ENCODE measurements around the gene KRT4.

DNA sequence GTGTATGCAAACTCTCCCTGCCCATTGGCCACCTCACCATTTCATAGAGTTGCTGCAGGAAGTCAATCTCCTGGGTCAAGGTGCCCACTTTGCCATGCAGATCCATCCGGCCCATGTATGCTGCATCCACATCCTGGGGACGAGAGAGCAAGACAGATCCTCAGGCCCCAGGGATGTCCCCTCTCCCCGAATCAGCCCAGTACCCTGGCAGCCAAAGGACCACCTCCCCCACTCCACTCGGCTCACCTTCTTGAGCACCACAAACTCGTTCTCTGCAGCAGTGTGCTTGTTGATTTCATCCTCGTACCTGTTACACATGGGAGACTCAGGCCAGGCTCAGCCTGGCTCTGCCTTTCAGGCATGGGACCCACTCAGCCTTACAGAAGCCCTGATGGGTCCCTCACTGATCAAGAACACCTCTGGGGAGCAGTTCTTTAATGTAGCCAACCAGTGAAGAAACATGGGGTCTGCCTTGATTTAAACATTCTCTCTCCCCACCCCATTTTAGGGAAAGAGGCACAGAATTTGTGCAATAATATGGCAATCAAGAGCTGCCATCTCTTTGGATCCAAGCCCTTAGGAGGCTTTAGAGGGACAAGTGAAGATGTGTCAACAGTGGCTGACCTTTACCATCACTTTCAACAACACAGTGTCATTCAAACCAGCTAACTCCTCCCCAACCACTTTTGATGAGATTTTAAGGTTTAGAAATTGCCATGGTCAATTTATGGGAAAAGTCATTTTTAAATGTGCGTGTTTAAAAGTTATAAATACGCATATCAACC is 16.3 kb upstream of the KRT4 start:
- TF ChIP-seq POLR2AphosphoS5 (IDR thresholded peaks at IDR 0.05; ENCODE audit: borderline replicate concordance, low read depth, low read length) (no peak), EZH2 (IDR thresholded peaks at IDR 0.05) (no peak)

Measured in SK-N-MC (cell line).